ENCODE data around the gene DLG2. TPM values are rescaled to one million over a fixed set of nuclear protein-coding genes. Genes with fewer than 3 reads are reported as not detected.

The DLG2 gene
- total and polyA plus RNA-seq, 4 donors, result 0.30 to 5.5 (median 0.68) TPM

DNA sequence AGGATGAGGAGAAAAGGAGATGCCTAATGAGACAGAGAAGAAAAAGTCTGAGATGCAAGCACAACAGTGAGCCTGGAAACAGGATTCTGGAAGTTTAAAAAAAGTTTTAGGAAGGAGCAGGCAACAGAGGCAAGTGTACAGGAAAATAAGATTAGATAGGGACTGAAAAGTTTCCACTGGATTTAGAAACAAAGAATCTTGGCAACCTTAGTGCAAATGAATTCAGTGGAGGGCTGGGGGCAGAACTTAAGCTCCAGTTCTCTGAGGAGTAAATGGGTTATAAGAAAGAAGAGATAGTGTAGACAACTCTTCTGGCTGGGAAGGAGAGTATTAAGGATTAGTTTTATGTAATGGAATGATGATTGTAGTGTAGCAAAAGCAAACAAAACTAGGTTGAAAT is 1712.1 kb downstream of the DLG2 start:
- TF ChIP-seq GABPA (IDR thresholded peaks at IDR 0.05 in 1 of 2, conservative IDR thresholded peaks at IDR 0.05 in 1 of 2), result no peak
- peak in 1 of 2 donors; percentile 8 for TF ChIP-seq RAD21 (IDR thresholded peaks at IDR 0.05)
- no peak overlapping the region for H3K9ac ChIP-seq (ENCODE audit: low read depth in 1 of 2, low read length in 2 of 2)
- no peaks in the 10 kb centered on the region for H3K27me3 ChIP-seq (ENCODE audit: control insufficient read depth in 4 of 4, insufficient read depth in 4 of 4, low read length in 3 of 4)
- H3K4me1 ChIP-seq (ENCODE audit: control insufficient read depth in 4 of 4, insufficient read depth in 4 of 4, low read length in 3 of 4), result peaks cover 1 to 13% (median 10%) of the 10 kb centered on the region in 4 donors
- no peak overlapping the region for H3K4me3 ChIP-seq (ENCODE audit: low read depth in 1 of 3, low read length in 3 of 3)
- DNase-seq (ENCODE audit: low spot score), result no peak
- no peaks in the 10 kb centered on the region for H3K36me3 ChIP-seq (ENCODE audit: control insufficient read depth in 4 of 4, insufficient read depth in 3 of 4, low read depth in 1 of 4, low read length in 3 of 4)
- H3K27ac ChIP-seq (ENCODE audit: low read depth in 1 of 2, low read length in 2 of 2), result no peak overlapping the region
- H3K9me3 ChIP-seq (ENCODE audit: control insufficient read depth in 4 of 4, low read length in 3 of 4), result no peaks in the 10 kb centered on the region

DNA sequence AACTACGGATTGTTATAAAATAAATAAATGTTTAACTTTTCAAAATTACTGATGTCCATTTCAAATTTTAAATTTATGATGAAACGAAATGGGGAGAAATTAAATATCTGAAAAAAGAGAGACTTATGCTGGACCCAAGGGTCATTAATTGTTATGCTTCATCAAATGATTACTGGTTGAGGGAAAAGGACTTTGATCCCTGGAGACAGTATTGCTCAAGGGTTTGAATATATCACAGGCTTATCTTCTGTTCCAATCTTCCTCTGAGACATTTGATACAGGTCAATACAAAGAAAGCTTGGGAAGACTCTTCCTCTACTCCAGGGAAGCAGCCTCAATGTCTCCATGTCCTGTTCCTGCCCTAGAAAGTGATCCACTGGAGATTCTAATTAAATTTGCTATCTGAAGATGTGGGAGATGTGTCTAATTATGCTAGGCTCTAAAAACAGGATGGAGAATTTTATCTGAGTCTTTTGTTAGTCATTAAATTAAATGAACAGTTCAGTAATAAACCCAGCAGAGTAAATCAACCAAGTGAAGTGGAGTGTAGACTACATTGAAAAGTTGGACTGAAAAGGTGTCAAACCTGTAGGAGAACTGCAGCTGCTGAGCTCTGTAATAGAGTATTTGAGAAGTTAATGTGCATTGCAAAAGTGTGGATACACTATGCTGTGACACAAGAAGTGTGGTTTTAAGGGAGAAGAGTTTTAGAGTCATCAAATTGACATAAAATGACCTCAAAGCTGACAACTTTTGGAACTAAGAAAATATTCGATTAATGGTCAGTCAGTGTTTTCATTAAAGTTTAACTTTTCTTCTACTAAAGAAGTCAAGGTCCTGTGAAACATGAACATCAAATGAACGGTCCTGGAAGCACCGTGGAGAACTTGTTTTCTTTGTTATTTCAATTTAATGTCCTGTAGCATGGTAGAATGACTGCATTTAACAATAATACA is 1717.3 kb downstream of the DLG2 start:
- no peak overlapping the region for H3K4me3 ChIP-seq (ENCODE audit: low read depth in 1 of 3, low read length in 3 of 3)
- peak overlapping the region; percentile 20 to 74 for H3K27ac ChIP-seq (ENCODE audit: low read depth in 1 of 2, low read length in 2 of 2)
- no peaks in the 10 kb centered on the region for H3K27me3 ChIP-seq (ENCODE audit: control insufficient read depth in 4 of 4, insufficient read depth in 4 of 4, low read length in 3 of 4)
- no peaks in the 10 kb centered on the region for H3K36me3 ChIP-seq (ENCODE audit: control insufficient read depth in 4 of 4, insufficient read depth in 3 of 4, low read depth in 1 of 4, low read length in 3 of 4)
- H3K9me3 ChIP-seq (ENCODE audit: control insufficient read depth in 4 of 4, low read length in 3 of 4), result no peaks in the 10 kb centered on the region
- TF ChIP-seq HNF4G (IDR thresholded peaks at IDR 0.05) (peak; percentile 17), FOXA1 (IDR thresholded peaks at IDR 0.05) (no peak), GABPA (IDR thresholded peaks at IDR 0.05 in 1 of 2, conservative IDR thresholded peaks at IDR 0.05 in 1 of 2) (no peak), NR2F2 (IDR thresholded peaks at IDR 0.05) (no peak), TAF1 (conservative IDR thresholded peaks at IDR 0.05) (no peak), RXRA (IDR thresholded peaks at IDR 0.05) (peak; percentile 40 to 56), FOXA2 (IDR thresholded peaks at IDR 0.05) (peak; percentile 21), JUND (IDR thresholded peaks at IDR 0.05) (peak in 1 of 2 donors; percentile 55), EGR1 (IDR thresholded peaks at IDR 0.05; ENCODE audit: low read depth in 2 of 2) (no peak), RAD21 (IDR thresholded peaks at IDR 0.05) (peak in 1 of 2 donors; percentile 40), SP1 (IDR thresholded peaks at IDR 0.05) (peak; percentile 40), HNF4A (conservative IDR thresholded peaks at IDR 0.05) (peak; percentile 85 to 88), YY1 (IDR thresholded peaks at IDR 0.05) (peak; percentile 48)
- TF ChIP-seq, protein P1, sequence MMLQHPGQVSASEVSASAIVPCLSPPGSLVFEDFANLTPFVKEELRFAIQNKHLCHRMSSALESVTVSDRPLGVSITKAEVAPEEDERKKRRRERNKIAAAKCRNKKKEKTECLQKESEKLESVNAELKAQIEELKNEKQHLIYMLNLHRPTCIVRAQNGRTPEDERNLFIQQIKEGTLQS (IDR thresholded peaks at IDR 0.05), result no peak
- TF ChIP-seq, protein P2, sequence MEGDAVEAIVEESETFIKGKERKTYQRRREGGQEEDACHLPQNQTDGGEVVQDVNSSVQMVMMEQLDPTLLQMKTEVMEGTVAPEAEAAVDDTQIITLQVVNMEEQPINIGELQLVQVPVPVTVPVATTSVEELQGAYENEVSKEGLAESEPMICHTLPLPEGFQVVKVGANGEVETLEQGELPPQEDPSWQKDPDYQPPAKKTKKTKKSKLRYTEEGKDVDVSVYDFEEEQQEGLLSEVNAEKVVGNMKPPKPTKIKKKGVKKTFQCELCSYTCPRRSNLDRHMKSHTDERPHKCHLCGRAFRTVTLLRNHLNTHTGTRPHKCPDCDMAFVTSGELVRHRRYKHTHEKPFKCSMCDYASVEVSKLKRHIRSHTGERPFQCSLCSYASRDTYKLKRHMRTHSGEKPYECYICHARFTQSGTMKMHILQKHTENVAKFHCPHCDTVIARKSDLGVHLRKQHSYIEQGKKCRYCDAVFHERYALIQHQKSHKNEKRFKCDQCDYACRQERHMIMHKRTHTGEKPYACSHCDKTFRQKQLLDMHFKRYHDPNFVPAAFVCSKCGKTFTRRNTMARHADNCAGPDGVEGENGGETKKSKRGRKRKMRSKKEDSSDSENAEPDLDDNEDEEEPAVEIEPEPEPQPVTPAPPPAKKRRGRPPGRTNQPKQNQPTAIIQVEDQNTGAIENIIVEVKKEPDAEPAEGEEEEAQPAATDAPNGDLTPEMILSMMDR (IDR thresholded peaks at IDR 0.05; ENCODE audit: low read depth, low read length, missing input control), result no peak
- TF ChIP-seq, protein P3, sequence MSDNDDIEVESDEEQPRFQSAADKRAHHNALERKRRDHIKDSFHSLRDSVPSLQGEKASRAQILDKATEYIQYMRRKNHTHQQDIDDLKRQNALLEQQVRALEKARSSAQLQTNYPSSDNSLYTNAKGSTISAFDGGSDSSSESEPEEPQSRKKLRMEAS (IDR thresholded peaks at IDR 0.05), result peak; percentile 28
- TF ChIP-seq, protein P4, sequence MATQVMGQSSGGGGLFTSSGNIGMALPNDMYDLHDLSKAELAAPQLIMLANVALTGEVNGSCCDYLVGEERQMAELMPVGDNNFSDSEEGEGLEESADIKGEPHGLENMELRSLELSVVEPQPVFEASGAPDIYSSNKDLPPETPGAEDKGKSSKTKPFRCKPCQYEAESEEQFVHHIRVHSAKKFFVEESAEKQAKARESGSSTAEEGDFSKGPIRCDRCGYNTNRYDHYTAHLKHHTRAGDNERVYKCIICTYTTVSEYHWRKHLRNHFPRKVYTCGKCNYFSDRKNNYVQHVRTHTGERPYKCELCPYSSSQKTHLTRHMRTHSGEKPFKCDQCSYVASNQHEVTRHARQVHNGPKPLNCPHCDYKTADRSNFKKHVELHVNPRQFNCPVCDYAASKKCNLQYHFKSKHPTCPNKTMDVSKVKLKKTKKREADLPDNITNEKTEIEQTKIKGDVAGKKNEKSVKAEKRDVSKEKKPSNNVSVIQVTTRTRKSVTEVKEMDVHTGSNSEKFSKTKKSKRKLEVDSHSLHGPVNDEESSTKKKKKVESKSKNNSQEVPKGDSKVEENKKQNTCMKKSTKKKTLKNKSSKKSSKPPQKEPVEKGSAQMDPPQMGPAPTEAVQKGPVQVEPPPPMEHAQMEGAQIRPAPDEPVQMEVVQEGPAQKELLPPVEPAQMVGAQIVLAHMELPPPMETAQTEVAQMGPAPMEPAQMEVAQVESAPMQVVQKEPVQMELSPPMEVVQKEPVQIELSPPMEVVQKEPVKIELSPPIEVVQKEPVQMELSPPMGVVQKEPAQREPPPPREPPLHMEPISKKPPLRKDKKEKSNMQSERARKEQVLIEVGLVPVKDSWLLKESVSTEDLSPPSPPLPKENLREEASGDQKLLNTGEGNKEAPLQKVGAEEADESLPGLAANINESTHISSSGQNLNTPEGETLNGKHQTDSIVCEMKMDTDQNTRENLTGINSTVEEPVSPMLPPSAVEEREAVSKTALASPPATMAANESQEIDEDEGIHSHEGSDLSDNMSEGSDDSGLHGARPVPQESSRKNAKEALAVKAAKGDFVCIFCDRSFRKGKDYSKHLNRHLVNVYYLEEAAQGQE (IDR thresholded peaks at IDR 0.05), result peak; percentile 13
- TF ChIP-seq, protein P5, sequence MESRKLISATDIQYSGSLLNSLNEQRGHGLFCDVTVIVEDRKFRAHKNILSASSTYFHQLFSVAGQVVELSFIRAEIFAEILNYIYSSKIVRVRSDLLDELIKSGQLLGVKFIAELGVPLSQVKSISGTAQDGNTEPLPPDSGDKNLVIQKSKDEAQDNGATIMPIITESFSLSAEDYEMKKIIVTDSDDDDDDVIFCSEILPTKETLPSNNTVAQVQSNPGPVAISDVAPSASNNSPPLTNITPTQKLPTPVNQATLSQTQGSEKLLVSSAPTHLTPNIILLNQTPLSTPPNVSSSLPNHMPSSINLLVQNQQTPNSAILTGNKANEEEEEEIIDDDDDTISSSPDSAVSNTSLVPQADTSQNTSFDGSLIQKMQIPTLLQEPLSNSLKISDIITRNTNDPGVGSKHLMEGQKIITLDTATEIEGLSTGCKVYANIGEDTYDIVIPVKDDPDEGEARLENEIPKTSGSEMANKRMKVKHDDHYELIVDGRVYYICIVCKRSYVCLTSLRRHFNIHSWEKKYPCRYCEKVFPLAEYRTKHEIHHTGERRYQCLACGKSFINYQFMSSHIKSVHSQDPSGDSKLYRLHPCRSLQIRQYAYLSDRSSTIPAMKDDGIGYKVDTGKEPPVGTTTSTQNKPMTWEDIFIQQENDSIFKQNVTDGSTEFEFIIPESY (IDR thresholded peaks at IDR 0.05), result no peak
- 36% methylated on average over 5 of the region's 5 CpGs for WGBS
- peaks cover 5 to 37% (median 31%) of the 10 kb centered on the region in 4 donors for H3K4me1 ChIP-seq (ENCODE audit: control insufficient read depth in 4 of 4, insufficient read depth in 4 of 4, low read length in 3 of 4)
- H3K9ac ChIP-seq (ENCODE audit: low read depth in 1 of 2, low read length in 2 of 2), result no peak overlapping the region
- no peak for DNase-seq (ENCODE audit: low spot score)
